C4-2B (cell line): ENCODE measurements around the gene CTNNBL1.

Source experiments
- CTCF ChIP-seq: fragments of 450-650 bp; conservative IDR thresholded peaks from 2 replicates; pipeline ENCODE4 v1.5.1; 2017; ENCODE audit warnings: mild to moderate bottlenecking
- ZFX ChIP-seq: fragments of 450-650 bp; IDR thresholded peaks from 2 replicates; pipeline ENCODE4 v1.6.1; 2017

DNA sequence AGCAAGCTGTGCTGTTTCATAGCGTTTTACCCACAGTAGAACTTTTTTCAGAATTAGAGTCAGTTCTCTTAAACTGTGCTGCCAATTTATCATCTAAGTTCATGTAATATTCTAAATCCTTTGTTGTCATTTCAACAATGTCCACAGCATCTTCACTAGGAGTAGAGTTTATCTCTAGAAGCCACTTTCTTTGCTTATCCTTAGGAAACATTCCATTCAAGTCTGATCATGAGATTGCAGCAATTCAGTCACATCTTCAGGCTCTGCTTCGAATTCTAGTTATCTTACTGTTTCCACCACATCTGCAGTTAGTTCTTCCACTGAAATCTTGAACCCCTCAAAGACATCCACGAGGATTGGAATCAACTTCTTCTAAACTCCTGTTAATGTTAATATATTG is 12.5 kb downstream of the CTNNBL1 start:
- TF ChIP-seq ZFX (no peak), CTCF (no peak)
